Fibroblast of lung (primary cell): ENCODE results near the gene APBA2. TPM values are rescaled to one million over a fixed set of nuclear protein-coding genes. Genes with fewer than 3 reads are reported as not detected.

Experiments
- DNase-seq, 2 donors: peaks; one replicate each; pipeline versions ENCODE4 v3.0.0 to v3.0.0-alpha.2; 2010; ENCODE audit warnings: low read depth in 2 of 2
- H2AFZ ChIP-seq: 2 replicates; pipeline ENCODE4 v1.5.1; 2012; ENCODE audit warnings: low read length, control low read depth, inconsistent platforms
- H3K27ac ChIP-seq: 2 replicates; pipeline ENCODE4 v1.5.1; 2011; ENCODE audit warnings: low read length, control low read depth; ENCODE audit not compliant: insufficient read depth
- H3K27me3 ChIP-seq: 2 replicates; pipeline ENCODE4 v1.5.1; 2011; ENCODE audit warnings: mild to moderate bottlenecking, low read length; ENCODE audit not compliant: control insufficient read depth, insufficient read depth
- H3K36me3 ChIP-seq: 2 replicates; pipeline ENCODE4 v1.5.1; 2011; ENCODE audit warnings: low read length; ENCODE audit not compliant: control insufficient read depth, insufficient read depth
- H3K4me1 ChIP-seq: 2 replicates; pipeline ENCODE4 v1.5.1; 2011; ENCODE audit warnings: low read length; ENCODE audit not compliant: control insufficient read depth, insufficient read depth; ENCODE audit errors: extremely low read depth
- H3K4me2 ChIP-seq: 2 replicates; pipeline ENCODE4 v1.5.1; 2011; ENCODE audit warnings: low read length, control low read depth; ENCODE audit not compliant: insufficient read depth; ENCODE audit errors: extremely low read depth
- H3K4me3 ChIP-seq, 4 experiments: fragments of 200-600 bp in 1 of 4; sonication (generic) in 1 of 4; replicated peaks in 1 of 4; 2 replicates each; pipeline ENCODE4 v1.5.1; 2011 to 2016; ENCODE audit warnings: low read length in 4 of 4, low read depth in 3 of 4, mild to moderate bottlenecking in 3 of 4, control low read depth in 2 of 4, inconsistent platforms in 1 of 4, mixed read lengths in 1 of 4; ENCODE audit not compliant: insufficient read depth in 1 of 4; ENCODE audit errors: control extremely low read depth in 1 of 4
- H3K79me2 ChIP-seq: 2 replicates; pipeline ENCODE4 v1.5.1; 2012; ENCODE audit warnings: mild to moderate bottlenecking, low read length, inconsistent platforms; ENCODE audit not compliant: control insufficient read depth, insufficient read depth
- H3K9ac ChIP-seq: 2 replicates; pipeline ENCODE4 v1.5.1; 2011; ENCODE audit warnings: mild to moderate bottlenecking, low read length, control low read depth; ENCODE audit not compliant: insufficient read depth
- H3K9me3 ChIP-seq: 2 replicates; pipeline ENCODE4 v1.5.1; 2012; ENCODE audit warnings: low read depth, low read length; ENCODE audit not compliant: control insufficient read depth, insufficient read depth
- H4K20me1 ChIP-seq: 2 replicates; pipeline ENCODE4 v1.5.1; 2011; ENCODE audit warnings: low read length; ENCODE audit not compliant: control insufficient read depth, insufficient read depth; ENCODE audit errors: extremely low read depth
- EZH2 ChIP-seq: IDR thresholded peaks from 2 replicates; pipeline ENCODE4 v1.5.1; 2012; ENCODE audit warnings: low read length, control low read depth, mild to moderate bottlenecking; ENCODE audit errors: missing control alignments
- polyA plus RNA-seq, 2 donors: library from polyadenylated mRNA; depleted of rRNA in 1 of 2; stranded (reverse) in 1 of 2; unstranded in 1 of 2; fragments of >200 nt; gene quantifications; 2 replicates each; pipeline ENCODE4 v1.2.1, GENCODE V29; 2011 to 2012; ENCODE audit warnings: missing spikeins in 1 of 2
- total RNA-seq: library from RNA; depleted of rRNA; stranded (reverse); fragments of >200 nt; gene quantifications from 2 replicates; pipeline ENCODE4 v1.2.1, GENCODE V29; 2014
- TF ChIP-seq, protein P1 (sequence below), 2 donors: IDR thresholded peaks in 1 of 2; conservative IDR thresholded peaks in 1 of 2; 1 replicate in 1 of 2; 2 replicates in 1 of 2; pipeline ENCODE4 v1.5.1; 2011 to 2012; ENCODE audit warnings: low read length in 2 of 2, control low read depth in 1 of 2, inconsistent platforms in 1 of 2, low read depth in 1 of 2, mild to moderate bottlenecking in 1 of 2

The APBA2 gene
- total and polyA plus RNA-seq, 2 donors (not counting 1 experiment from before 2014, with no cell fraction given), result 9.5 to 20.3 TPM

DNA sequence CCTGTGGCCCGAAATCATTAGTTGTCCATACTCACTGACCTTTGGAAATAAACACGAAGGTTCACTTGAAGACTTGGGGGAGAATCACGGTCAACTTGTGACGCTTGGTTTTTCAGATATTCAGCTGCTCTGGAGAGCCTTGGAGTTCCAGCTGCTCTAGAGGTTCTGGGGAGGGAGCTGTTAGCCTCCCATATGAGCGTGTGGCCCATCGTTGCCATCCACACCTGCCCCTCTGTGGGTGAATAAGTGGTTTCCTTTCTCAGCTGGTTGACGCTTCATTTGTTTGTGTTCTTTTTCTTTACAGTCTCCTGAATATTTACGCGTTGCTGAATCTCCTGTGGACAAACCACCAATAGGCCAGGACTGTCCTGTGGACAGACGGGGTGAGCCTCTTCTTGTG, 35.6 kb downstream of the APBA2 start:
- no peak overlapping the region for H3K4me2 ChIP-seq
- TF ChIP-seq, protein P1, sequence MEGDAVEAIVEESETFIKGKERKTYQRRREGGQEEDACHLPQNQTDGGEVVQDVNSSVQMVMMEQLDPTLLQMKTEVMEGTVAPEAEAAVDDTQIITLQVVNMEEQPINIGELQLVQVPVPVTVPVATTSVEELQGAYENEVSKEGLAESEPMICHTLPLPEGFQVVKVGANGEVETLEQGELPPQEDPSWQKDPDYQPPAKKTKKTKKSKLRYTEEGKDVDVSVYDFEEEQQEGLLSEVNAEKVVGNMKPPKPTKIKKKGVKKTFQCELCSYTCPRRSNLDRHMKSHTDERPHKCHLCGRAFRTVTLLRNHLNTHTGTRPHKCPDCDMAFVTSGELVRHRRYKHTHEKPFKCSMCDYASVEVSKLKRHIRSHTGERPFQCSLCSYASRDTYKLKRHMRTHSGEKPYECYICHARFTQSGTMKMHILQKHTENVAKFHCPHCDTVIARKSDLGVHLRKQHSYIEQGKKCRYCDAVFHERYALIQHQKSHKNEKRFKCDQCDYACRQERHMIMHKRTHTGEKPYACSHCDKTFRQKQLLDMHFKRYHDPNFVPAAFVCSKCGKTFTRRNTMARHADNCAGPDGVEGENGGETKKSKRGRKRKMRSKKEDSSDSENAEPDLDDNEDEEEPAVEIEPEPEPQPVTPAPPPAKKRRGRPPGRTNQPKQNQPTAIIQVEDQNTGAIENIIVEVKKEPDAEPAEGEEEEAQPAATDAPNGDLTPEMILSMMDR (conservative IDR thresholded peaks at IDR 0.05 in 1 of 2, IDR thresholded peaks at IDR 0.05 in 1 of 2; ENCODE audit: low read depth in 1 of 2, low read length in 2 of 2), result no peak
- H3K9me3 ChIP-seq, result no peaks in the 10 kb centered on the region
- no peaks in the 10 kb centered on the region for H3K4me1 ChIP-seq
- no peaks in the 10 kb centered on the region for H3K36me3 ChIP-seq
- DNase-seq, result no peak
- no peaks in the 10 kb centered on the region for H4K20me1 ChIP-seq
- H3K27ac ChIP-seq, result no peak overlapping the region
- H3K27me3 ChIP-seq, result no peaks in the 10 kb centered on the region
- H3K9ac ChIP-seq, result no peak overlapping the region
- H2AFZ ChIP-seq, result no peak overlapping the region
- no peak overlapping the region for H3K4me3 ChIP-seq
- H3K79me2 ChIP-seq, result no peaks in the 10 kb centered on the region

GRCh38 chr15:28921919-28922706, 36.3 kb downstream of the APBA2 start:
- H3K4me3 ChIP-seq, result no peak overlapping the region
- no peaks in the 10 kb centered on the region for H3K9me3 ChIP-seq
- H3K79me2 ChIP-seq, result no peaks in the 10 kb centered on the region
- H3K9ac ChIP-seq, result no peak overlapping the region
- no peak overlapping the region for H2AFZ ChIP-seq
- H3K27ac ChIP-seq, result no peak overlapping the region
- no peak for TF ChIP-seq EZH2
- TF ChIP-seq, protein P1 (conservative IDR thresholded peaks at IDR 0.05 in 1 of 2, IDR thresholded peaks at IDR 0.05 in 1 of 2; ENCODE audit: low read depth in 1 of 2, low read length in 2 of 2), result peak in 1 of 2 donors; percentile 14
- no peaks in the 10 kb centered on the region for H3K27me3 ChIP-seq
- DNase-seq, result no peak
- no peaks in the 10 kb centered on the region for H3K4me1 ChIP-seq
- H4K20me1 ChIP-seq, result no peaks in the 10 kb centered on the region
- no peak overlapping the region for H3K4me2 ChIP-seq
- no peaks in the 10 kb centered on the region for H3K36me3 ChIP-seq

DNA sequence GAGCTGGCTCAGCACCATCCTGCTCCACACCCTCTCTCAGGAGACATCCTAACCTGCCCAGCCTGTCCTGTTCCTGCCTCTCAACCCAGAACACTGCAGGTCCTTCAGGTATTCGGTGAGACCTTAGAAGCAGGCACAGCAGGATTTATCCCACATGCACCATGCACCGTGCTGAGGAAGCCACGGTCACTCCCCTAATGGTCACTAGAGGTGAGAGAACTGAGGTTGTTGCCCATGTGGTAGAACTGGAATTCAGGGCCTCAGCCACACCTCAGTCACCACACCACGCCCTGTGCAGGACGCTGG, 36.9 kb downstream of the APBA2 start:
- H3K36me3 ChIP-seq, result no peaks in the 10 kb centered on the region
- H3K4me2 ChIP-seq, result no peak overlapping the region
- no peaks in the 10 kb centered on the region for H3K4me1 ChIP-seq
- H3K4me3 ChIP-seq, result no peak overlapping the region
- no peak for DNase-seq
- no peaks in the 10 kb centered on the region for H3K9me3 ChIP-seq
- no peak overlapping the region for H2AFZ ChIP-seq
- TF ChIP-seq EZH2, result no peak
- TF ChIP-seq, protein P1 (conservative IDR thresholded peaks at IDR 0.05 in 1 of 2, IDR thresholded peaks at IDR 0.05 in 1 of 2; ENCODE audit: low read depth in 1 of 2, low read length in 2 of 2), result no peak
- no peaks in the 10 kb centered on the region for H3K27me3 ChIP-seq
- no peaks in the 10 kb centered on the region for H3K79me2 ChIP-seq
- H4K20me1 ChIP-seq, result no peaks in the 10 kb centered on the region
- H3K9ac ChIP-seq, result no peak overlapping the region
- H3K27ac ChIP-seq, result no peak overlapping the region
